ENCODE data around the gene TFF3.
A peak's percentile ranks its signal among the peaks of the same experiment; 100 is the strongest.

Gene TFF3

GRCh38 chr21:42346866-42347600 is 31.8 kb upstream of the TFF3 start:
- DNase-seq = no peak

GRCh38 chr21:42346441-42346840 is 31.2 kb upstream of the TFF3 start:
- no peak for DNase-seq

- no peak for DNase-seq
Observed at GRCh38 chr21:42344631-42345030, 29.4 kb upstream of the TFF3 start.

GRCh38 chr21:42343963-42344510 is 28.8 kb upstream of the TFF3 start:
- no peak for DNase-seq

GRCh38 chr21:42343556-42343955 is 28.3 kb upstream of the TFF3 start:
- no peak for DNase-seq

- DNase-seq = no peak
Observed at GRCh38 chr21:42343101-42343500, 27.9 kb upstream of the TFF3 start.

- no peak for DNase-seq
Observed at GRCh38 chr21:42341776-42342542, 26.8 kb upstream of the TFF3 start.

GRCh38 chr21:42340187-42341050 is 25.2 kb upstream of the TFF3 start:
- DNase-seq = no peak

GRCh38 chr21:42338729-42339715 is 23.8 kb upstream of the TFF3 start:
- no peak for DNase-seq

- DNase-seq = peak in 1 of 2 experiments; percentile 25
Observed at GRCh38 chr21:42337830-42338728, 22.9 kb upstream of the TFF3 start.

GRCh38 chr21:42337276-42337675 is 22.1 kb upstream of the TFF3 start:
- no peak for DNase-seq

GRCh38 chr21:42336054-42336453 is 20.8 kb upstream of the TFF3 start:
- DNase-seq = no peak

- DNase-seq = no peak
Observed at GRCh38 chr21:42332557-42333317, 17.5 kb upstream of the TFF3 start.

GRCh38 chr21:42331660-42332059 is 16.5 kb upstream of the TFF3 start:
- no peak for DNase-seq

- no peak for DNase-seq
Observed at GRCh38 chr21:42330380-42331371, 15.5 kb upstream of the TFF3 start.

GRCh38 chr21:42324896-42325295 is 9.7 kb upstream of the TFF3 start:
- DNase-seq = no peak

- no peak for DNase-seq
Observed at GRCh38 chr21:42321845-42322244, 6.6 kb upstream of the TFF3 start.

GRCh38 chr21:42321231-42321630 is 6.0 kb upstream of the TFF3 start:
- DNase-seq = no peak

- no peak for DNase-seq
Observed at GRCh38 chr21:42320791-42321190, 5.6 kb upstream of the TFF3 start.

Data from NCI-H1930 (cell line).